OCI-LY1 (cell line): ENCODE results near the gene ZNF521.
A peak's percentile ranks its signal among the peaks of the same experiment; 100 is the strongest.

ENCODE experiments used
- H2AFZ ChIP-seq: fragments of 200-600 bp; sonication (generic), shearing (Covaris generic); 2 replicates; pipeline ENCODE4 v1.6.0; 2014; ENCODE audit warnings: antibody characterized with exemption, mild to moderate bottlenecking, low read length
- H3F3A ChIP-seq: fragments of 200-600 bp; sonication (generic), shearing (Covaris generic); 2 replicates; pipeline ENCODE4 v1.6.0; 2014; ENCODE audit warnings: mild to moderate bottlenecking, antibody characterized with exemption, low read length, moderate library complexity; ENCODE audit not compliant: insufficient read depth
- H3K27ac ChIP-seq: fragments of 200-600 bp; sonication (generic); 2 replicates; pipeline ENCODE4 v1.5.1; 2014; ENCODE audit warnings: low read length, mixed run types, mild to moderate bottlenecking, low read depth; ENCODE audit not compliant: poor library complexity, severe bottlenecking
- H3K27me3 ChIP-seq: fragments of 200-600 bp; sonication (generic); 2 replicates; pipeline ENCODE4 v1.6.0; 2014; ENCODE audit warnings: antibody characterized with exemption, mild to moderate bottlenecking, low read length, moderate library complexity; ENCODE audit not compliant: insufficient read depth
- H3K36me3 ChIP-seq: fragments of 200-600 bp; sonication (generic); 2 replicates; pipeline ENCODE4 v1.6.1; 2014; ENCODE audit warnings: mild to moderate bottlenecking, antibody characterized with exemption, low read length, moderate library complexity, mixed read lengths; ENCODE audit not compliant: insufficient read depth
- H3K4me1 ChIP-seq: fragments of 200-600 bp; sonication (generic); 2 replicates; pipeline ENCODE4 v1.5.1; 2014; ENCODE audit warnings: mild to moderate bottlenecking, low read length, moderate library complexity; ENCODE audit not compliant: insufficient read depth, severe bottlenecking
- H3K4me2 ChIP-seq: fragments of 200-600 bp; sonication (generic), shearing (Covaris generic); 2 replicates; pipeline ENCODE4 v1.6.1; 2014; ENCODE audit warnings: low read length
- H3K4me3 ChIP-seq: fragments of 200-600 bp; sonication (generic); 2 replicates; pipeline ENCODE4 v1.5.1; 2014; ENCODE audit warnings: low read length, low read depth, mild to moderate bottlenecking, mixed read lengths; ENCODE audit not compliant: poor library complexity, severe bottlenecking
- H3K79me2 ChIP-seq: fragments of 200-600 bp; shearing (Covaris generic); 2 replicates; pipeline ENCODE4 v1.6.1; 2016; ENCODE audit warnings: mixed run types, low read length, mixed read lengths; ENCODE audit not compliant: insufficient read depth
- H3K9ac ChIP-seq: fragments of 200-600 bp; sonication (generic), shearing (Covaris generic); 2 replicates; pipeline ENCODE4 v1.6.1; 2014; ENCODE audit warnings: mild to moderate bottlenecking, low read length, mixed read lengths
- H3K9me2 ChIP-seq: fragments of 200-600 bp; sonication (generic), shearing (Covaris generic); 2 replicates; pipeline ENCODE4 v1.6.1; 2014; ENCODE audit warnings: low read depth, mild to moderate bottlenecking, low read length, mixed read lengths
- H3K9me3 ChIP-seq: fragments of 200-600 bp; shearing (Covaris generic); 2 replicates; pipeline ENCODE4 v1.6.1; 2014; ENCODE audit warnings: low read length, mixed read lengths
- H4K20me1 ChIP-seq: fragments of 200-600 bp; sonication (generic), shearing (Covaris generic); 2 replicates; pipeline ENCODE4 v1.6.0; 2016; ENCODE audit warnings: mild to moderate bottlenecking, low read length; ENCODE audit not compliant: insufficient read depth
- EZH2 ChIP-seq: fragments of 200-600 bp; sonication (generic), shearing (Covaris generic); IDR thresholded peaks from 2 replicates; pipeline ENCODE4 v1.8.0; 2017; ENCODE audit warnings: borderline replicate concordance, mixed run types, mild to moderate bottlenecking, antibody characterized with exemption, low read length, moderate library complexity, mixed read lengths
- TF ChIP-seq, protein P1 (sequence below): fragments of 200-600 bp; sonication (generic), shearing (Covaris generic); IDR thresholded peaks from 2 replicates; pipeline ENCODE4 v1.5.1; 2017; ENCODE audit warnings: mild to moderate bottlenecking, antibody characterized with exemption, low read length, moderate library complexity, mixed read lengths

ZNF521 gene

DNA sequence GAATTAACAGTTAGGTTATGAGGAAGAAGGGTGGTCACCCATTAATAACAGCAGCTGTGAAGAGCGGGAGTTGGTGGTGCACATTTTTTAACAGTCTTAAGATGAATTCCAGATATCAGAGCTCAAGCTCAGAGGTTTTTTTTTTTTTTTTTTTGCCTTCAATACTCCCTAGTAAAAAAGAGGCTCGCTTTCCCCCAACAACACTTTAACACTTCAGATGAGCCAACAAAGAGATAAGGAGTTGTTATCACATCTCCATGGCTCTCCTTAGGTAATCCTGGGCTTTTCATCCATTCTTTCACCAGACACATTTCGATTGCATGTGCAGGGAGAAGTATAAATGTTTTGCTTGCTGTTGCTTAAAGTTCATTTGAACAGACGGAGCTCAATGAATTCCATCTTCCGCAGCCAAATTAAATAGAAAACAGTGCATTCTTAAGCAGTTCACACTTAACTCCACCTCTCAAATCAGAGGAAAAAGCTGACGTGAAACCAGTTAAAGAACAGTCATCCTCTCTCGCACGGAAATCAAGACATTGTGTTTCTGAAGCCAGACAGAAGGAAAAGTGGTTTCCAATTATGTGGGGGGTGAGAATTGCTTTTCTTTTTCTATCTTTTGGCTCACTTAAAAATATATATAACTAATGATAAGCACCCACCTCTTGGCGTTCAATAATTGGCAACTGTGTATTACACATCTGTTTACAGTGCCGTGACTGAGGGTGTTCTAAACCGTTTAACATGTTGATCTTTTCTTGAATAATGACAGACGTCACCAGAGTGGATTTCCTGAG, 118.2 kb downstream of the ZNF521 start:
- no peak overlapping the region for H2AFZ ChIP-seq
- no peak overlapping the region for H3K27ac ChIP-seq
- TF ChIP-seq, protein P1, sequence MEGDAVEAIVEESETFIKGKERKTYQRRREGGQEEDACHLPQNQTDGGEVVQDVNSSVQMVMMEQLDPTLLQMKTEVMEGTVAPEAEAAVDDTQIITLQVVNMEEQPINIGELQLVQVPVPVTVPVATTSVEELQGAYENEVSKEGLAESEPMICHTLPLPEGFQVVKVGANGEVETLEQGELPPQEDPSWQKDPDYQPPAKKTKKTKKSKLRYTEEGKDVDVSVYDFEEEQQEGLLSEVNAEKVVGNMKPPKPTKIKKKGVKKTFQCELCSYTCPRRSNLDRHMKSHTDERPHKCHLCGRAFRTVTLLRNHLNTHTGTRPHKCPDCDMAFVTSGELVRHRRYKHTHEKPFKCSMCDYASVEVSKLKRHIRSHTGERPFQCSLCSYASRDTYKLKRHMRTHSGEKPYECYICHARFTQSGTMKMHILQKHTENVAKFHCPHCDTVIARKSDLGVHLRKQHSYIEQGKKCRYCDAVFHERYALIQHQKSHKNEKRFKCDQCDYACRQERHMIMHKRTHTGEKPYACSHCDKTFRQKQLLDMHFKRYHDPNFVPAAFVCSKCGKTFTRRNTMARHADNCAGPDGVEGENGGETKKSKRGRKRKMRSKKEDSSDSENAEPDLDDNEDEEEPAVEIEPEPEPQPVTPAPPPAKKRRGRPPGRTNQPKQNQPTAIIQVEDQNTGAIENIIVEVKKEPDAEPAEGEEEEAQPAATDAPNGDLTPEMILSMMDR: no peak
- TF ChIP-seq EZH2: no peak
- H3K27me3 ChIP-seq: no peaks in the 10 kb centered on the region
- H3K9me3 ChIP-seq: no peaks in the 10 kb centered on the region
- no peaks in the 10 kb centered on the region for H3K79me2 ChIP-seq
- no peaks in the 10 kb centered on the region for H3K36me3 ChIP-seq
- H3K4me3 ChIP-seq: no peak overlapping the region
- H3F3A ChIP-seq: no peaks in the 10 kb centered on the region
- peaks cover 59% of the 10 kb centered on the region for H3K4me1 ChIP-seq
- no peak overlapping the region for H3K4me2 ChIP-seq
- H3K9ac ChIP-seq: no peak overlapping the region
- H3K9me2 ChIP-seq: no peaks in the 10 kb centered on the region
- no peaks in the 10 kb centered on the region for H4K20me1 ChIP-seq

DNA sequence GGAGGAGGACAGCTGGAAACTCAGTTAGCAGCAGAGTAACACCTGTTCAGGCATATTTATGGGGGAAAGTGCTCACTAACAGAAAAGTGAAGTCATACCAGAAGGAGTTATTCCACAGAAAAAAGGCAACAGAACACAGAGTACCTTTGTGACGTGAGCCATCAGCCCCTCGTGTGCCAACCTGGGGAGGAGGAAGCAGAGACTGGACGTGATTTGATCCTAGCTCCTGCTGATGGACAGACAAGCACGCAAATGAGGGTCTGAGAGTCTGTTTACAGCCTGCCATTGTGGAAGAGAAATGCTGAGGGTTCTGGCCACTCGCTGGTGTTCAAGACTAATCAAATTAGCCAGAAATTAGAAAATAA, 120.7 kb downstream of the ZNF521 start:
- H3K4me3 ChIP-seq: peak overlapping the region; percentile 12
- no peaks in the 10 kb centered on the region for H4K20me1 ChIP-seq
- peaks cover 13% of the 10 kb centered on the region for H3K36me3 ChIP-seq
- no peaks in the 10 kb centered on the region for H3F3A ChIP-seq
- H2AFZ ChIP-seq: no peak overlapping the region
- TF ChIP-seq, protein P1: no peak
- no peak for TF ChIP-seq EZH2
- H3K27ac ChIP-seq: peak overlapping the region; percentile 82
- peaks cover 63% of the 10 kb centered on the region for H3K4me1 ChIP-seq
- H3K4me2 ChIP-seq: peak overlapping the region; percentile 54
- no peaks in the 10 kb centered on the region for H3K27me3 ChIP-seq
- H3K9me3 ChIP-seq: no peaks in the 10 kb centered on the region
- H3K79me2 ChIP-seq: no peaks in the 10 kb centered on the region
- peak overlapping the region; percentile 16 for H3K9ac ChIP-seq
- no peaks in the 10 kb centered on the region for H3K9me2 ChIP-seq

DNA sequence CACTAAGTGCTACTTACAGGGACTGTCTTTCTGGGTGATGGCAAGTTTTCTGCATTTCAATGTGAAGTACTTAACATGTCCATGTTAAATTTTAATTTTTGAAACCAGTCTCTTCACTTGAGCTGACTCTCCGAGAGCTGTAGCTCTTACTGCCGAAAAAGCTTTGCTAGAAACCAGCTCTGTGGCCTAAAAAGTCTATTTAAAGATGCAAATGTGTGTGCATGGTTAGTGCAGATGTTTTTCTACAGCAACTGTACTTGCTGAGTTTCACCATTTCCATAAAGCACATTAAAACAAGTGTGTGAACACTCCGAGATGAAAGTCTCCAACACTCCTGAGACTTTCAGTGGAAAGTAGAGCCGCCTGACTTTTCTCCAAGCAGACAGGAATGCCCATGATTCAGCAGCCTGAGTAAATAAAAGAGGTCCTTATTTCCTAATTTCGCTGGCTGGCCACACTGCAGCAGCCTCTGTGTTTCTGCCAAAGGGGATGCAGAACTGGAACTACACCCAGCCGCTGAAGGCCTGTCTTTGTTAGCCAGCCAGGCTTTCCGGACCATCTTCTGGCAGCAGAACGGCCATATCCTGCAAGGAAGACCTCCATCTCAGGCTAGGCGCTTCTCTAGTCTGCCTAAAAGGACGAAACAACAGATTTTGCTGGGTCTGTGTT, 121.2 kb downstream of the ZNF521 start:
- Histone ChIP-seq H3F3A (no peaks in the 10 kb centered on the region), H3K79me2 (no peaks in the 10 kb centered on the region), H3K4me2 (peak overlapping the region; percentile 54), H3K27ac (peak overlapping the region; percentile 82), H3K4me3 (peak overlapping the region; percentile 12), H2AFZ (no peak overlapping the region), H4K20me1 (no peaks in the 10 kb centered on the region), H3K36me3 (peaks cover 14% of the 10 kb centered on the region), H3K4me1 (peaks cover 66% of the 10 kb centered on the region), H3K9ac (peak overlapping the region; percentile 16; the same call in 1 of the 2 replicates), H3K27me3 (no peaks in the 10 kb centered on the region), H3K9me3 (no peaks in the 10 kb centered on the region), H3K9me2 (no peaks in the 10 kb centered on the region)
- TF ChIP-seq EZH2: no peak
- TF ChIP-seq, protein P1: no peak
